GM12878 (cell line): Measurements from ENCODE around the gene RAPGEF4. TPM values are rescaled to one million over a fixed set of nuclear protein-coding genes. Genes with fewer than 3 reads are reported as not detected.

Source experiments
- ATAC-seq: fragments of 200-7000 bp; cut with Tn5 transposase; 3 replicates; pipeline ENCODE4 v1.9.1; 2020; ENCODE audit warnings: mild to moderate bottlenecking, moderate library complexity
- BruUV-seq: library from RNA; stranded (reverse); fragments of 400-500 nt; replicated peaks from 2 replicates; lab custom pipeline; 2021; lab: Mats Ljungman, UMichigan
- CTCF ChIA-PET: fragments of 300-600 bp; sonication (Branson Sonifier 250); formaldehyde crosslinking; extraction: SDS; loops from one replicate; lab custom pipeline; 2021; ENCODE audit warnings: inconsistent platforms; lab: Yijun Ruan, JAX
- POLR2A ChIA-PET: fragments of 350-600 bp; formaldehyde crosslinking; extraction: SDS; loops from one replicate; lab custom pipeline; 2021; ENCODE audit warnings: inconsistent platforms; lab: Charles Lee
- RAD21 ChIA-PET: fragments of 300-600 bp; sonication (Branson Sonifier 250); formaldehyde crosslinking; loops from one replicate; lab custom pipeline; 2023; ENCODE audit warnings: antibody characterized with exemption; ENCODE audit not compliant: unreplicated experiment; lab: Charles Lee
- SMC1A ChIA-PET: fragments of 300-600 bp; sonication (Branson Sonifier 250); formaldehyde crosslinking; loops from one replicate; lab custom pipeline; 2023; ENCODE audit not compliant: unreplicated experiment, uncharacterized antibody; lab: Charles Lee
- DNase-seq: peaks from one replicate; pipeline ENCODE4 v3.0.0-alpha.2; 2011; ENCODE audit warnings: low read depth, low spot score
- FAIRE-seq: peaks from 3 replicates; lab custom pipeline; 2011; peaks lifted over from hg19 to GRCh38; lab: Jason Lieb, UNC
- H2AFZ ChIP-seq: 2 replicates; pipeline ENCODE4 v1.6.0; 2011; ENCODE audit warnings: low read depth, low read length, control low read depth; ENCODE audit not compliant: control insufficient read depth
- H3K27ac ChIP-seq: 2 replicates; pipeline ENCODE4 v1.5.1; 2011; ENCODE audit warnings: control low read depth; ENCODE audit not compliant: control insufficient read depth, insufficient read depth
- H3K27me3 ChIP-seq, 2 experiments: replicated peaks in 1 of 2; 2 replicates each; pipeline versions ENCODE4 v1.6.0 to v1.6.1; 2011; ENCODE audit warnings: low read length in 1 of 2; ENCODE audit not compliant: control insufficient read depth in 2 of 2, insufficient read depth in 2 of 2
- H3K36me3 ChIP-seq, 2 experiments: 2 replicates each; pipeline ENCODE4 v1.5.1; 2011; ENCODE audit warnings: low read length in 1 of 2; ENCODE audit not compliant: control insufficient read depth in 2 of 2, insufficient read depth in 2 of 2
- H3K4me1 ChIP-seq: 2 replicates; pipeline ENCODE4 v1.6.1; 2011; ENCODE audit warnings: mild to moderate bottlenecking, low read length, moderate library complexity, mixed read lengths; ENCODE audit not compliant: control insufficient read depth, insufficient read depth
- H3K4me2 ChIP-seq: 2 replicates; pipeline ENCODE4 v1.6.0; 2011; ENCODE audit warnings: control low read depth; ENCODE audit not compliant: control insufficient read depth, insufficient read depth
- H3K4me3 ChIP-seq: fragments of 200-600 bp; sonication (generic); 2 replicates; pipeline ENCODE4 v1.5.1; 2016
- H3K79me2 ChIP-seq: 2 replicates; pipeline ENCODE4 v1.6.0; 2011; ENCODE audit warnings: low read length; ENCODE audit not compliant: control insufficient read depth, insufficient read depth
- H3K9ac ChIP-seq: 2 replicates; pipeline ENCODE4 v1.8.0; 2011; ENCODE audit warnings: low read length, control low read depth, mixed read lengths; ENCODE audit not compliant: control insufficient read depth, insufficient read depth
- H3K9me3 ChIP-seq: replicated peaks from 3 replicates; pipeline ENCODE4 v1.5.1; 2011; ENCODE audit warnings: mild to moderate bottlenecking, low read length; ENCODE audit not compliant: control insufficient read depth, insufficient read depth
- H4K20me1 ChIP-seq: 2 replicates; pipeline ENCODE4 v1.6.0; 2011; ENCODE audit not compliant: control insufficient read depth, insufficient read depth
- ASH2L ChIP-seq: fragments of 300-600, 200-600 bp; sonication (generic); IDR thresholded peaks from 2 replicates; pipeline ENCODE4 v1.6.1; 2017; ENCODE audit warnings: low read depth, mild to moderate bottlenecking, borderline replicate concordance
- MEF2B ChIP-seq: fragments of 450-650 bp; IDR thresholded peaks from 2 replicates; pipeline ENCODE4 v1.6.1; 2018; ENCODE audit warnings: mild to moderate bottlenecking, moderate library complexity; ENCODE audit not compliant: partially characterized antibody, poor library complexity, severe bottlenecking
- PAX5 ChIP-seq: IDR thresholded peaks from 2 replicates; pipeline ENCODE4 v1.6.1; 2011; ENCODE audit warnings: low read depth, low read length, borderline replicate concordance
- PAX8 ChIP-seq: fragments of 450-650 bp; IDR thresholded peaks from 2 replicates; pipeline ENCODE4 v1.6.1; 2017; ENCODE audit warnings: mild to moderate bottlenecking, moderate library complexity
- PRDM15 ChIP-seq: fragments of 450-650 bp; formaldehyde crosslinking; IDR thresholded peaks from 2 replicates; pipeline ENCODE4 v1.4.0; 2020; ENCODE audit warnings: mild to moderate bottlenecking, moderate library complexity
- RBBP5 ChIP-seq: fragments of 200-600 bp; sonication (generic); conservative IDR thresholded peaks from 2 replicates; pipeline ENCODE4 v1.6.1; 2016
- SMAD5 ChIP-seq: IDR thresholded peaks from 2 replicates; pipeline ENCODE4 v1.6.1; 2016; ENCODE audit warnings: antibody characterized with exemption, low read depth
- TCF12 ChIP-seq: IDR thresholded peaks from 2 replicates; pipeline ENCODE4 v1.6.1; 2011; ENCODE audit warnings: low read depth, mild to moderate bottlenecking, low read length
- ZNF207 ChIP-seq: fragments of 450-650 bp; IDR thresholded peaks from 2 replicates; pipeline ENCODE4 v1.6.1; 2014; ENCODE audit warnings: antibody characterized with exemption, mild to moderate bottlenecking, borderline replicate concordance
- WGBS: methylation state at CpG from one replicate; pipeline ENCODE4 v1.1.6; 2016; ENCODE audit warnings: low lambda C conversion rate; ENCODE audit not compliant: insufficient replicate concordance, insufficient coverage; ENCODE audit errors: missing lambda C conversion rate; 5-methylcytosine and 5-hydroxymethylcytosine counted together
- in situ Hi-C: fragments of 300-500 bp; cut with MboI; formaldehyde crosslinking; loops from 9 replicates; pipeline ENCODE4 v1.14.3; 2018; ENCODE audit warnings: mixed read lengths
- intact Hi-C: fragments of 100-400 bp; cut with micrococcal nuclease; formaldehyde crosslinking; loops from one replicate; pipeline ENCODE4 v1.14.2; 2022; ENCODE audit not compliant: unreplicated experiment
- polyA plus RNA-seq, 11 experiments: library from polyadenylated mRNA; depleted of rRNA in 4 of 11; unstranded in 6 of 11; stranded (reverse) in 5 of 11; fragments of >200 nt; fragmentation: Nextera tagmentation in 4 of 11; fragmentation: Illumina TruSeq in 1 of 11; extraction: Ambion mirVana in 4 of 11; extraction: Trizol in 1 of 11; gene quantifications; 1 replicate in 1 of 11; 2 replicates in 10 of 11; pipeline versions ENCODE4 v1.2.1 to v1.2.3, GENCODE V29; 2011 to 2016; ENCODE audit warnings: inconsistent platforms in 2 of 11, missing spikeins in 2 of 11, low read depth in 1 of 11
- total RNA-seq, 4 experiments: library from RNA; depleted of rRNA in 3 of 4; stranded (reverse); fragments of >200 nt in 3 of 4; fragmentation: Illumina TruSeq in 1 of 4; extraction: Trizol in 1 of 4; gene quantifications; 2 replicates each; pipeline versions ENCODE4 v1.2.1 to v1.2.3, GENCODE V29; 2013 to 2021

The RAPGEF4 gene
- total and polyA plus RNA-seq, 10 of the 15 experiments (the other 5 are each of a cell fraction or from before 2014, with no cell fraction given): 0.18 TPM; not detected in 8

DNA sequence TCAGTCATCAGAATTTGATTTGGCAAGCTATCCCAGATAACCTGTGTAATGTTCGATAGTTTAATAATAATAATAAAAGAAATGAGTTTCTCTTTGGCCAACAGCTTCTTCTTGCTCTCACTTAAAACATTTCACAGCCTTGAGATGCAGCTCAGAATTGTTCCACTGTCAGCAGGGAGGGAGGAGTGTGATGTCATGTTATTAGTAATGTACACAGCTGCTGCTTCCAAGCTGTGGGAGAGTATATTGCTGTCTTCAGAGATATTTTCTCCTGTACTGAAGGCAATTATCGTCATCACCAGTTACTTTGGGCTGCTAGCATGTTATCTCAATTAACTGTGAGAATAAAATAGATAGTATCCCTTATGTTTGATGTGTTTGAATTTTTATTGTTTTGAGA is 193.1 kb downstream of the RAPGEF4 start (continued):
- TF ChIP-seq SMAD5: no peak
- no peak for TF ChIP-seq ASH2L
- TF ChIP-seq PAX5: no peak
- no peak for TF ChIP-seq PAX8
- no peak for TF ChIP-seq PRDM15 (CRISPR knock-in tag)
- TF ChIP-seq, all 136 proteins: peak for 0

DNA sequence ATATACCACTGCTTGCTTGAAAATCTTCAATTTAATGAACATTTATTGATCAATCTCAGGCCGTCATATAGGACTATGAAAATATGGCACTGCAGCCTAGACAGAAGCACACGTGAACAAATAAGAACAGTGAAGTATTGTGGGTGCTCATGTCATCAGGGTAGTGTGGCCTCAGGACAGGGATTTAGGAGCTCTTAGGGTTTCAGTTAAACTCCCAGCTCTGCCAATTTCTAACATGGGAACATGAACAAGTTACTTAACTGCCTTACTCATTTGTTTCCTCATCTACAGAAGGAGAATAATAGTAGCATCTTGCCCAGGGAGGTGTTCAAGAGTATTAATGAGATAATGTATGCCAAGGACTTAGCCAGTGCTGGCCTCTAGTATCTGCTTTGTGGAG is 194.0 kb downstream of the RAPGEF4 start:
- ChIA-PET POLR2A (no interaction called here), CTCF (interaction anchor here (0.9 to 5.2 kb wide), 7 partner anchors 13 to 281 kb away, joined by 3 to 59 read pairs (median 11); no protein-coding TSS in a partner anchor), SMC1A (interaction anchor here (3.2 kb wide), 1 partner anchor 123 kb away, joined by 28 read pairs; no protein-coding TSS in a partner anchor), RAD21 (interaction anchor here (1.0 kb wide), 1 partner anchor 64 kb away, joined by 5 read pairs; no protein-coding TSS in a partner anchor)
- Histone ChIP-seq H3K4me3 (no peak overlapping the region), H4K20me1 (no peaks in the 10 kb centered on the region), H3K79me2 (no peaks in the 10 kb centered on the region), H2AFZ (no peak overlapping the region), H3K4me1 (no peaks in the 10 kb centered on the region), H3K9me3 (no peaks in the 10 kb centered on the region), H3K27ac (no peak overlapping the region), H3K4me2 (no peak overlapping the region), H3K9ac (no peak overlapping the region), H3K36me3 (no peaks in the 10 kb centered on the region), H3K27me3 (no peaks in the 10 kb centered on the region; a peak in 1 of 4 replicates)
- no peak for TF ChIP-seq RBBP5
- no peak for TF ChIP-seq ZNF207
- no peak for TF ChIP-seq TCF12
- no peak for TF ChIP-seq MEF2B
- no TSS peak for BruUV-seq
- WGBS: 13% methylated on average over 2 of the region's 2 CpGs
- DNase-seq (no peak), FAIRE-seq (no peak), ATAC-seq (no peak)
- intact Hi-C loops: loop anchor here (10.0 kb wide), 1 partner anchor 215 kb away; no protein-coding TSS in a partner anchor
- in situ Hi-C loops: loop anchor here (5.0 to 25.0 kb wide), 2 partner anchors 62 to 117 kb away; no protein-coding TSS in a partner anchor
